ENCODE measurements around the gene XRRA1. TPM values are rescaled to one million over a fixed set of nuclear protein-coding genes. Genes with fewer than 3 reads are reported as not detected.

XRRA1 gene
- total RNA-seq, 1 donor from 2014 or later: 16.1 TPM

- DNase-seq (ENCODE audit: extremely low spot score, unreplicated experiment): no peak
- no peaks in the 10 kb centered on the region for H3K27me3 Mint-ChIP-seq (ENCODE audit: unreplicated experiment)
- no peak for TF ChIP-seq CTCF (IDR thresholded peaks at IDR 0.05)
- peaks cover 10% of the 10 kb centered on the region for H3K36me3 Mint-ChIP-seq (ENCODE audit: unreplicated experiment)
- H3K4me1 Mint-ChIP-seq (ENCODE audit: unreplicated experiment): peaks cover 28% of the 10 kb centered on the region
- no peak overlapping the region for H3K27ac Mint-ChIP-seq (ENCODE audit: unreplicated experiment)
- H3K9me3 Mint-ChIP-seq (ENCODE audit: unreplicated experiment): peaks cover 5% of the 10 kb centered on the region
- peak overlapping the region; percentile 97 for H3K4me3 Mint-ChIP-seq (ENCODE audit: unreplicated experiment)
Measured at GRCh38 chr11:74951226-74951625, 2.3 kb upstream of the XRRA1 start.

GRCh38 chr11:74950374-74950969 lies 1.6 kb upstream of the XRRA1 start:
- H3K9me3 Mint-ChIP-seq (ENCODE audit: unreplicated experiment): peaks cover 5% of the 10 kb centered on the region
- peaks cover 27% of the 10 kb centered on the region for H3K4me1 Mint-ChIP-seq (ENCODE audit: unreplicated experiment)
- H3K27me3 Mint-ChIP-seq (ENCODE audit: unreplicated experiment): no peaks in the 10 kb centered on the region
- H3K27ac Mint-ChIP-seq (ENCODE audit: unreplicated experiment): peak overlapping the region; percentile 96
- peaks cover 10% of the 10 kb centered on the region for H3K36me3 Mint-ChIP-seq (ENCODE audit: unreplicated experiment)
- H3K4me3 Mint-ChIP-seq (ENCODE audit: unreplicated experiment): peak overlapping the region; percentile 97
- no peak for TF ChIP-seq CTCF (IDR thresholded peaks at IDR 0.05)
- no peak for DNase-seq (ENCODE audit: extremely low spot score, unreplicated experiment)

GRCh38 chr11:74949753-74950137 lies 854 bp upstream of the XRRA1 start:
- H3K9me3 Mint-ChIP-seq (ENCODE audit: unreplicated experiment): peaks cover 3% of the 10 kb centered on the region
- peak overlapping the region; percentile 97 for H3K4me3 Mint-ChIP-seq (ENCODE audit: unreplicated experiment)
- peak overlapping the region; percentile 96 for H3K27ac Mint-ChIP-seq (ENCODE audit: unreplicated experiment)
- peaks cover 8% of the 10 kb centered on the region for H3K36me3 Mint-ChIP-seq (ENCODE audit: unreplicated experiment)
- H3K4me1 Mint-ChIP-seq (ENCODE audit: unreplicated experiment): peaks cover 27% of the 10 kb centered on the region
- no peak for DNase-seq (ENCODE audit: extremely low spot score, unreplicated experiment)
- TF ChIP-seq CTCF (IDR thresholded peaks at IDR 0.05): no peak
- no peaks in the 10 kb centered on the region for H3K27me3 Mint-ChIP-seq (ENCODE audit: unreplicated experiment)

- Mint-ChIP-seq H3K4me3 (ENCODE audit: unreplicated experiment) (peak overlapping the region; percentile 97), H3K36me3 (ENCODE audit: unreplicated experiment) (peaks cover 4% of the 10 kb centered on the region), H3K9me3 (ENCODE audit: unreplicated experiment) (no peaks in the 10 kb centered on the region), H3K4me1 (ENCODE audit: unreplicated experiment) (peaks cover 29% of the 10 kb centered on the region), H3K27ac (ENCODE audit: unreplicated experiment) (peak overlapping the region; percentile 96), H3K27me3 (ENCODE audit: unreplicated experiment) (no peaks in the 10 kb centered on the region)
- no peak for TF ChIP-seq CTCF (IDR thresholded peaks at IDR 0.05)
- no peak for DNase-seq (ENCODE audit: extremely low spot score, unreplicated experiment)
Measured at GRCh38 chr11:74948546-74948897, 369 bp downstream of the XRRA1 start.

- Mint-ChIP-seq H3K27ac (ENCODE audit: unreplicated experiment) (no peak overlapping the region), H3K4me1 (ENCODE audit: unreplicated experiment) (peaks cover 13% of the 10 kb centered on the region), H3K27me3 (ENCODE audit: unreplicated experiment) (no peaks in the 10 kb centered on the region), H3K4me3 (ENCODE audit: unreplicated experiment) (no peak overlapping the region), H3K36me3 (ENCODE audit: unreplicated experiment) (peaks cover 12% of the 10 kb centered on the region), H3K9me3 (ENCODE audit: unreplicated experiment) (no peaks in the 10 kb centered on the region)
- no peak for DNase-seq (ENCODE audit: extremely low spot score, unreplicated experiment)
- no peak for TF ChIP-seq CTCF (IDR thresholded peaks at IDR 0.05)
Measured at GRCh38 chr11:74942073-74942759, 6.7 kb downstream of the XRRA1 start.
